22Rv1 (cell line): ENCODE measurements around the gene GABRG3.

ENCODE experiments used
- H3K27ac ChIP-seq: fragments of 450-650 bp; 2 replicates; pipeline ENCODE4 v1.5.1; 2017
- ZFX ChIP-seq: fragments of 450-650 bp; IDR thresholded peaks from 2 replicates; pipeline ENCODE4 v1.6.1; 2017; ENCODE audit warnings: antibody characterized with exemption, borderline replicate concordance
- TF ChIP-seq, protein P1 (sequence below): fragments of 450-650 bp; IDR thresholded peaks from 2 replicates; pipeline ENCODE4 v1.5.1; 2017; ENCODE audit warnings: mild to moderate bottlenecking

GABRG3 gene

DNA sequence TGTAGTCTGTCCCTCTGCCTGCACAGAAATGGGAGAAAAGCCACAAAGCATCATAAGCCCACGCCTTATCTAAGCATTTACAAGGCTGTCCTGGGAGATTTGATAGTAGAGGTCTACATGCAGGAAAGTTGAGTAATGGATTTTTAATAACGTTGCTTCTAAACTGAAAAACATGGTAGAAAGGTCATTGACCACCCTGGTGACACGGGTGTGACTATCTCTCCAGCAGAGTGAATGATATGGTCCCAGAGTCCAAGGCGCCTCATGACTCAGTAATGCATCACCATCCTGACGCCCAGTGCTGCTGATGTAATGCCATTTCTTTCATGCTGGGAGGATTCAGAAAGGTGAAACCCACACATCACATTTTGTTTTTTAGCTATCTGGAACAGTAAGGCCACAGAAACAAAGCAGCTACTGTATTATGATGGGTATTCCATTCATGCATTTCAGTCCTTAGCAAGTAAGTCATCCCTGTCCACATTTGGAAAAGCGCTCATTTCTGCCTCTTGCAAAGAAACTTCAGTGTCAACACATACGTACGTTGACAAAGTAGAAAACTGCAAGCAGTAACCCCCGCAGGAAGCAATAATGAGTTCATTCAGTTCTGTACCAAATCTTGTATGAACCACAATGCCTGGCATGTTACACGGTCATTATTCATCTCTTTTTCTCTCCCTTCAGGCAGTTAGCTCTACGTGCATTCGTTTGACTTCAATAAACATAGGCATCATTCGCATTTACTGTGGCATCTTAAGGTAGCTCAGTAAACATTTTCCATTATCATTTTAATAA lies 483.5 kb downstream of the GABRG3 start:
- TF ChIP-seq ZFX = no peak
- TF ChIP-seq, protein P1, sequence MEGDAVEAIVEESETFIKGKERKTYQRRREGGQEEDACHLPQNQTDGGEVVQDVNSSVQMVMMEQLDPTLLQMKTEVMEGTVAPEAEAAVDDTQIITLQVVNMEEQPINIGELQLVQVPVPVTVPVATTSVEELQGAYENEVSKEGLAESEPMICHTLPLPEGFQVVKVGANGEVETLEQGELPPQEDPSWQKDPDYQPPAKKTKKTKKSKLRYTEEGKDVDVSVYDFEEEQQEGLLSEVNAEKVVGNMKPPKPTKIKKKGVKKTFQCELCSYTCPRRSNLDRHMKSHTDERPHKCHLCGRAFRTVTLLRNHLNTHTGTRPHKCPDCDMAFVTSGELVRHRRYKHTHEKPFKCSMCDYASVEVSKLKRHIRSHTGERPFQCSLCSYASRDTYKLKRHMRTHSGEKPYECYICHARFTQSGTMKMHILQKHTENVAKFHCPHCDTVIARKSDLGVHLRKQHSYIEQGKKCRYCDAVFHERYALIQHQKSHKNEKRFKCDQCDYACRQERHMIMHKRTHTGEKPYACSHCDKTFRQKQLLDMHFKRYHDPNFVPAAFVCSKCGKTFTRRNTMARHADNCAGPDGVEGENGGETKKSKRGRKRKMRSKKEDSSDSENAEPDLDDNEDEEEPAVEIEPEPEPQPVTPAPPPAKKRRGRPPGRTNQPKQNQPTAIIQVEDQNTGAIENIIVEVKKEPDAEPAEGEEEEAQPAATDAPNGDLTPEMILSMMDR = no peak
- H3K27ac ChIP-seq = no peak overlapping the region

- H3K27ac ChIP-seq = no peak overlapping the region
- TF ChIP-seq ZFX = no peak
- TF ChIP-seq, protein P1 = no peak
Observed at GRCh38 chr15:27456807-27457206, 485.8 kb downstream of the GABRG3 start.

DNA sequence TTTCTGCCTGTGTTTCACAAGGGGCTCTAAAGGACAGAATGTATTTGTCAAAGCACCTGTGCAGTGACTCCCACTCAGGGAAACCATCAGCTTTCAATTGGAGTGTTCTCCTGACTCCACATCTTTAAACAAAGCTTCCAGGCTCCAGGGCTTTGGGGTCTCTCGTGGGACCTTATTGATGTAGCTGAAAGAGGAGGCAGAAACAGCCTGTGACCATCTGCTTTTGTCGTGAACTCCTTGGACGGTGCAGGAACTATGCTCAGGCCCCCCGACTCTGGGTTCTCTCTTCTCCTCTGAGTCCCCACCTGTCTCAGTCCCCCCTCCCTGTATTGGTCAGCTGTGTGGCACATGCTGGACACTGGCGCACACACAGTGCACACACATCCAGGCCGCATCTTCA lies 486.8 kb downstream of the GABRG3 start:
- H3K27ac ChIP-seq = no peak overlapping the region
- TF ChIP-seq, protein P1 = no peak
- no peak for TF ChIP-seq ZFX

DNA sequence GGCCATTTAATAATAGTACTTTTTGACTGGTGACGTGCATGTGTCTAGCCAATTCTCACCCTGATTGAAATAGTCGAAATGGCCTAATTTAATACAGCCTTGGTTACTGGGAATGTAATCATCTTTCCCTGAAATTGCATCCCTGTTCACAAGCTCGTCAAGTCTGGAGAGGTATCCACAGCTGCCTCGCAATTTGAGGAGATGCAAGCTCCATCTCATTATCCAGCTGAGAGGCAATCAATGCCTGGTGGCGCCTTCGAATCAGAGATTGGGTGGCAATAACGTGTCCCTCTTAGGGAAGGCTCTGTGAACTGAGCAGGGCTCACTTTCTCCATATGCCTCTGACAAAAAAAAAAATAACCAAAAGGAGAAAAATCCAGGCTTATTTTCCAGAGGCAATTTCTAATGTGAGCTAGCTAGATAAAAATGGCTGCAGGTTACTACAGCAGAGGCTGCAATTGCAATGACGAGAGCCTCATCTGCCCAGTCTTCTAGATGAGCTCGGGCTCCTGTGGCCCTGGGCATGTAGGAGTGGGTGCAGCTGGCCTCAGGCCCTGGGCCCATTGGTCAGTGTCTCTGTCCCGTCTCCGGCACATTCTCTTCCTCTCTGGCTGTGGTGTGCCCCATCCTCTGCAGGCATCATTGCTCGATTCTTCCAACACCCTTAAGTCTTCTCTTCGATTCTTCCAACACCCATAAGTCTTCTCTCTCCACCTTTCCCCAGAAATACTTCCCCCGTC lies 487.5 kb downstream of the GABRG3 start:
- H3K27ac ChIP-seq = no peak overlapping the region
- TF ChIP-seq, protein P1 = no peak
- no peak for TF ChIP-seq ZFX

DNA sequence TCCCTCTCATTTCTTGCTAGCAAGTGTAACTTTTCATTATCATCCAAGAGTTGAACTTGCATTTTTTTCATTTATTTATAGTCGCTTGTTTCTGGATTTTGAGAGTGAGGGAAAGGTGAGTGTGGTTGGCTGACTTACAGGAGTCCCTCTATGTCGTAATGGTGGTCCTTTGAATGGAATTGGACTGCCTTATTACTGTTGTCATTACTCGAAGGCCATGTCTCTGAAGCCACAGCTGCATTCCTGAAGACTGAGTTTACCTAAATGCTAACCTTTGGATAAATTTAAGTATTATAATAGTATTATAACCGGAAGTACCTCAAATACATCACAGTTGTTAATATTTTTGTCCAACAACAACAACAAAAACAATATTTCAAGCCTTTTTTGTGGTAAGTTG lies 488.9 kb downstream of the GABRG3 start:
- H3K27ac ChIP-seq = no peak overlapping the region
- TF ChIP-seq ZFX = no peak
- TF ChIP-seq, protein P1 = no peak

GRCh38 chr15:27461181-27461580 lies 490.2 kb downstream of the GABRG3 start:
- TF ChIP-seq, protein P1 = no peak
- TF ChIP-seq ZFX = no peak

More at GRCh38 chr15:27461181-27461580, 490.2 kb downstream of the GABRG3 start:
- no peak overlapping the region for H3K27ac ChIP-seq
